22Rv1 (cell line): ENCODE measurements around the gene AFG3L2.

Source experiments
- H3K27ac ChIP-seq: fragments of 450-650 bp; 2 replicates; pipeline ENCODE4 v1.5.1; 2017
- CTCF ChIP-seq: fragments of 450-650 bp; IDR thresholded peaks from 2 replicates; pipeline ENCODE4 v1.5.1; 2017; ENCODE audit warnings: mild to moderate bottlenecking
- ZFX ChIP-seq: fragments of 450-650 bp; IDR thresholded peaks from 2 replicates; pipeline ENCODE4 v1.6.1; 2017; ENCODE audit warnings: antibody characterized with exemption, borderline replicate concordance

Gene AFG3L2

GRCh38 chr18:12377556-12378197, 650 bp upstream of the AFG3L2 start:
- TF ChIP-seq ZFX (no peak), CTCF (no peak)
- 0 out of 2 replicates have a peak overlapping the region, but pooled peaks have one; percentile 33 for H3K27ac ChIP-seq

GRCh38 chr18:12376034-12376753, 833 bp downstream of the AFG3L2 start:
- peak overlapping the region; percentile 98 for H3K27ac ChIP-seq
- TF ChIP-seq ZFX, result no peak
- TF ChIP-seq CTCF, result no peak

GRCh38 chr18:12374401-12374800, 2.6 kb downstream of the AFG3L2 start:
- H3K27ac ChIP-seq, result no peak overlapping the region
- no peak for TF ChIP-seq CTCF
- no peak for TF ChIP-seq ZFX

GRCh38 chr18:12373771-12374116, 3.3 kb downstream of the AFG3L2 start:
- no peak overlapping the region for H3K27ac ChIP-seq
- no peak for TF ChIP-seq CTCF
- TF ChIP-seq ZFX, result no peak

GRCh38 chr18:12373116-12373770, 3.8 kb downstream of the AFG3L2 start:
- TF ChIP-seq ZFX (no peak), CTCF (no peak)
- no peak overlapping the region for H3K27ac ChIP-seq

GRCh38 chr18:12372406-12372805, 4.6 kb downstream of the AFG3L2 start:
- H3K27ac ChIP-seq, result no peak overlapping the region
- no peak for TF ChIP-seq CTCF
- no peak for TF ChIP-seq ZFX

- TF ChIP-seq CTCF, result no peak
- no peak for TF ChIP-seq ZFX
- no peak overlapping the region for H3K27ac ChIP-seq
Measured at GRCh38 chr18:12371590-12371989, 5.4 kb downstream of the AFG3L2 start.
